SKM-1 (cell line): Measurements from ENCODE around the gene EMP2.
"Not testable (repeated sequence)": the region's sequence is repeated elsewhere in the genome, so short reads cannot be mapped to it uniquely, and the experiment has no call there.

Experiments used
- DNase-seq: peaks from one replicate; lab custom pipeline; 2025; ENCODE audit not compliant: unreplicated experiment; lab: John Stamatoyannopoulos, UW

The EMP2 gene

DNA sequence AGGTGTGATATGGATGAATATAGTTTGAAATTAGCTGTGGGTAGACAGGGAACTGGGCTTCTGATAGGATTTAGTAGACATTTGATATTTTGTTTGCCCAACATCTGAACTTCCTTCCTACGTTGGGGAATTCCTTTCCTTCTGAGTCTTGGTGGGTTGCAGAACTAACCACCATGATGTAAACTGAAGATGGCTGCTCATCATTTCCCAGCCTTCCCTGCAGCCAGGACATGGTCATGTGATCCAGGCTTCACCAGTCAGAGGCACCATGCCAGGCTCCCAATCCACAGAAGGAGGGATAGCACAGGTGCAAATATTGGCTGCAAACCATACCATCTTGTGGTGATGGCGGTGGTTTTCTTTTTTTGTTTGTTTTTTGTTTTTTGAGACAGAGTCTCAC is 57.4 kb downstream of the EMP2 start:
- DNase-seq, result no peak

DNA sequence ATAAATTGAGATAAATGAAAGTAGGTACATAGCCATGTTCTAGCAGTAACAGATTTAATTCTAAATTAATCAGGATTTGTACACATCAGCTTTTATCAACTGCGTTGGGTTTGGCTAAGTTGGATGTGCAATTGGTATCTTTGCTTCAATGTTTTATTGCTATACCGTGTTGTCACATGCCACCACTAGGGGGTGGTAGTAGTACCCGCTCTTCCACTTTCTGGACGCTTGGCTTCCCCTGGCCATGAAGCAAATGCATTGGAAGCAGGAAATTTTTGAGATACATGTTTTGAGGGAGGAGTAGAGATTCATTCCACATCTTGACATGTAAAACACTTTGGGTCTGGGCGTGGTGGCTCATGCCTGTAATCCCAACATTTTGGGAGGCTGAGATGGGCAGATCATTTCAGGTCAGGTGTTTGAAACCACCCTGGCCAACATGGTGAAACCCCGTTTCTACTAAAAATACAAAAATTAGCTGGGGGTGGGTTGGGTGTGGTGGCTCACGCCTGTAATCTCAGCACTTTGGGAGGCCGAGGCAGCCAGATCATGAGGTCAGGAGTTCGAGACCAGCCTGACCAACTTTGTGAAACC is 58.6 kb downstream of the EMP2 start:
- DNase-seq, result peak; percentile 41

DNA sequence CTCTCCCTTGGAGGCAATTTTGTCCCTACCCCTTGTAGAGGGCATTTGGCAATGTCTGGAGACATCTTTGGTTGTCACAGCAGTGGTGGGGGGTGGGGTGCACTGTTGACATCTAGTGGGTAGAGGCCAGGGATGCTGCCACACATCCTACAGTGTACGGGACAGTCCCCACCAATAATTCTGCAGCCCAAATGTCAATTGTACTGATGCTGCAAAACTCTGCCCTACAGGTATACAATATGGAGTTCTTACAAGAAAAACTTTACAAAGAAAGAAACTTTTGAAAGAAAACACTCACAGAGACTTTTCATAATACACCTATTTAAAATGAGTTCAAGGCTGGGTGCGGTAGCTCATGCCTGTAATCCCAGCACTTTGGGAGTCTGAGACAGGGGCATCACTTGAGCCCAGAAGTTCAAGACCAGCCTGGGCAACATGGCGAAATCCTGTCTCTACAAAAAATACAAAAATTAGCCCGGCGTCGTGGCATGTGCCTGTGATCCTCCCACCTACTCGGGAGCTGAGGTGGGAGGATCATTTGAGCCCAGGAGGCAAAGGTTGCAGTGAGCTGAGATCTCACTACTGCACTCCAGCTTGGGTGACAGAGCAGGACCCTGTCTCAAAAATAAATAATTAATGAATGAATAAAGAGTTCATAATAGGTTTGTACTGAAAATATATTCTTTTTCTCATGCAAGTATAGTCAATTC is 59.4 kb downstream of the EMP2 start:
- no peak for DNase-seq

- no peak for DNase-seq
Measured at GRCh38 chr16:10519929-10520868, 60.2 kb downstream of the EMP2 start.

DNA sequence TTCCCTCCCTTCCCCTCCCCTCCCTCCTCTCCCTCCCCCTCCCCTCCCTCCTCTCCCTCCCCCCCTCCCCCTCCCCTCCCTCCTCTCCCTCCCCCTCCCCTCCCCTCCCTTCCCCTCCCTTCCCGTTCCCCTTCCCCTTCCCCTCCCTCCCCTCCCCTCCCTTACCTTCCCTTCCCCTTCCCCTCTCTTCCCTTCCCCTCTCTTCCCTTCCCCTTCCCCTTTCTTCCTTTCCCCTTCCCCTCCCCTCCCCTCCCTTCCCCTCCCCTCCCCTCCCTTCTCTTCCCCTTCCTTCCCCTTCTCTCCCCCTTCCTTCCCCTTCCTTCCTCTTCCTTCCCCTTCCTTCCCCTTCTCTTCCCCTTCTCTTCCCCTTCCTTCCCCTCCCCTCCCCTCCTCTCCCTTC is 61.1 kb downstream of the EMP2 start:
- DNase-seq, result no peak

DNA sequence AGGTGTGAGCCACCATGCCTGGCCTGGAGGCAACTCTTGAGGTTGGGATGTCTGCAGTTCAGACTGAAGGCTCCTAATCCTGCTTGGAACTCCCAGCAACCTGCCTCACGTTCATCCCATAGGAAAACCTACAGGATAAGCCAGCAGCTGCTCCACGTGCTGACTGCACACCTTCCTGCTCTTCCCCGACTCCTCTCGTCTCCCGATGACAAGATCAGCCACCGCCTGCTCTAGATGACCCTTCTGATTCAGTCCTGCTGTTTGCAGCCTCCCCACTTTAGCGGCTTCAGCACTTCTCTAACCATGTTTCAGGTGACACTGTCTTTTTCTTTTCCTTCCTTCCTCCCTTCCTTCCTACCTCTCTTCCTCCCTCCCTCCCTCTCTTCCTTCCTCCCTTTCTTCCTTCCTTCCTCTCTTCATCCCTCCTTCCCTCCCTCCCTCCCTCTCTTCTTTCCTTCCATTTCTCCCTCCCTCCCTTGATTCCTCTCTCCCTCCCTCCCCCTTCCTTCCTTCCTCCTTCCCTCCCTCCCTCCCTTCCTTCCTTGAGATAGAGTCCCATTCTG is 61.8 kb downstream of the EMP2 start:
- DNase-seq, result no peak

DNA sequence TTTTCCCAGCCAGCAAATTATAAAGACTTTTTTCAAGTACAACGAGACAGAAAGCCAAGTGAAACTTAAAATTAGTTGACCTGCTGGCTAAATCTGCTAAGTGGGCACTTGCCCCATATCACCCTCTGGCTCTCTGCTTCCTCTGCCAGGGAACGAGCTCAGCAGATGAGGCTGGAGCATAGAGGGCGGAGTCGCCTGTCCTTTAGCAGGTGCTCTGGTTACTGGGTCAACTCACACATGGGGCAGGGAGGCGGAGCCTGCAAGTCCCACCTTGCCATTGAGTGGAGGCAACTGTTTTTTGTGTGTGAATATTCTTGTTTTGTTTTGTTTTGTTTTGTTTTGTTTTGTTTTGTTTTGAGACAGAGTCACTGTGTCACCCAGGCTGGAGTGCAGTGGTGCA is 62.5 kb downstream of the EMP2 start:
- DNase-seq, result no peak

GRCh38 chr16:10514369-10515055 is 65.9 kb downstream of the EMP2 start:
- peak; percentile 56 for DNase-seq

- no peak for DNase-seq
Measured at GRCh38 chr16:10511829-10512228, 68.6 kb downstream of the EMP2 start.

GRCh38 chr16:10510279-10510678 is 70.1 kb downstream of the EMP2 start:
- no peak for DNase-seq

- peak; percentile 70 for DNase-seq
Measured at GRCh38 chr16:10509534-10510025, 70.8 kb downstream of the EMP2 start.

GRCh38 chr16:10505286-10505685 is 75.1 kb downstream of the EMP2 start:
- not testable (repeated sequence) for DNase-seq

GRCh38 chr16:10504404-10504885 is 76.0 kb downstream of the EMP2 start:
- DNase-seq, result no peak

GRCh38 chr16:10502776-10503175 is 77.6 kb downstream of the EMP2 start:
- no peak for DNase-seq

- DNase-seq, result no peak
Measured at GRCh38 chr16:10501016-10501607, 79.3 kb downstream of the EMP2 start.

GRCh38 chr16:10500582-10500981 is 79.8 kb downstream of the EMP2 start:
- no peak for DNase-seq

- no peak for DNase-seq
Measured at GRCh38 chr16:10497132-10498101, 83.0 kb downstream of the EMP2 start.

GRCh38 chr16:10495031-10495345 is 85.4 kb downstream of the EMP2 start:
- DNase-seq, result no peak

- DNase-seq, result no peak
Measured at GRCh38 chr16:10494343-10495030, 85.9 kb downstream of the EMP2 start.
